ENCODE data around the gene GPC6.

DNA sequence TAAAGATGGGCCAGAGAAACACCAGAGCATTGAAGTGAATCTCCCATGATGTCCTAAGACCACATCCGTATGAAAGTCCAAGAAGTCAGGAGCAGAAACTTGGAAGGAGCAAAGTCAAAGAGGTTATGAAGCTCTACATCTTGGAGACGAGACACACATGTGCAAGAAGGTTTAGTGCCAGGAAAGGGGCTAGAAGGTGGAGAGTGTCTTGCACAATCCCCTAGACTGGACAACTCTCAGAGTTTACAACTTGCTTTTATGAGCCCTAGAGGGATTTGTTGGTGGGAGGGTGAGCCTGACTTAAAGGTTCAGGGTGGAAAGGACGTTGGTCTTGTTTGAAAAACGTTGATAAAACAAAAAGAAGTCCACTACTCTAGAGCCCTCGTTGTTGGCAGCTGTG lies 150.6 kb downstream of the GPC6 start:
- no peak for TF ChIP-seq EZH2 (IDR thresholded peaks at IDR 0.05; ENCODE audit: borderline replicate concordance, low read length)
- TF ChIP-seq, protein P1, sequence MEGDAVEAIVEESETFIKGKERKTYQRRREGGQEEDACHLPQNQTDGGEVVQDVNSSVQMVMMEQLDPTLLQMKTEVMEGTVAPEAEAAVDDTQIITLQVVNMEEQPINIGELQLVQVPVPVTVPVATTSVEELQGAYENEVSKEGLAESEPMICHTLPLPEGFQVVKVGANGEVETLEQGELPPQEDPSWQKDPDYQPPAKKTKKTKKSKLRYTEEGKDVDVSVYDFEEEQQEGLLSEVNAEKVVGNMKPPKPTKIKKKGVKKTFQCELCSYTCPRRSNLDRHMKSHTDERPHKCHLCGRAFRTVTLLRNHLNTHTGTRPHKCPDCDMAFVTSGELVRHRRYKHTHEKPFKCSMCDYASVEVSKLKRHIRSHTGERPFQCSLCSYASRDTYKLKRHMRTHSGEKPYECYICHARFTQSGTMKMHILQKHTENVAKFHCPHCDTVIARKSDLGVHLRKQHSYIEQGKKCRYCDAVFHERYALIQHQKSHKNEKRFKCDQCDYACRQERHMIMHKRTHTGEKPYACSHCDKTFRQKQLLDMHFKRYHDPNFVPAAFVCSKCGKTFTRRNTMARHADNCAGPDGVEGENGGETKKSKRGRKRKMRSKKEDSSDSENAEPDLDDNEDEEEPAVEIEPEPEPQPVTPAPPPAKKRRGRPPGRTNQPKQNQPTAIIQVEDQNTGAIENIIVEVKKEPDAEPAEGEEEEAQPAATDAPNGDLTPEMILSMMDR (IDR thresholded peaks at IDR 0.05; ENCODE audit: low read length): no peak

All from OCI-LY1 (cell line).